HCT116 (cell line): ENCODE data around the gene H2AZ2. TPM values are rescaled to one million over a fixed set of nuclear protein-coding genes. Genes with fewer than 3 reads are reported as not detected.

Experiments used
- ATAC-seq: fragments of 200-7000 bp; cut with Tn5 transposase; 2 replicates; pipeline ENCODE4 v1.9.1; 2020; ENCODE audit warnings: mild to moderate bottlenecking, moderate library complexity
- BruUV-seq: library from RNA; stranded (reverse); fragments of 400-500 nt; replicated peaks from 2 replicates; lab custom pipeline; 2021; lab: Mats Ljungman, UMichigan
- CTCF ChIA-PET: fragments of 300-600 bp; sonication (Branson Sonifier 250); formaldehyde crosslinking; loops from one replicate; lab custom pipeline; 2021; ENCODE audit warnings: antibody characterized with exemption; lab: Charles Lee
- POLR2A ChIA-PET: fragments of 300-600, 350-600 bp; sonication (Branson Sonifier 250); formaldehyde crosslinking; loops from one replicate; lab custom pipeline; 2021; ENCODE audit warnings: antibody characterized with exemption; lab: Charles Lee
- RAD21 ChIA-PET, 2 experiments: fragments of 300-600 bp; sonication (Branson Sonifier 250); formaldehyde crosslinking; loops; one replicate each; lab custom pipeline; 2023; ENCODE audit warnings: low total read pairs in 2 of 2; ENCODE audit not compliant: uncharacterized antibody in 2 of 2, unreplicated experiment in 2 of 2, low non-redundant PET in 1 of 2; lab: Charles Lee
- DNase-seq: peaks from one replicate; pipeline ENCODE4 v3.0.0-alpha.2; 2010; ENCODE audit warnings: low read depth, low spot score
- H2AFZ ChIP-seq: fragments of 200-600 bp; shearing (Covaris generic), sonication (generic); 2 replicates; pipeline ENCODE4 v1.6.1; 2017; ENCODE audit warnings: low read depth, mixed run types, mixed read lengths, antibody characterized with exemption, low read length; ENCODE audit not compliant: poor library complexity, severe bottlenecking
- H3K27ac ChIP-seq: 2 replicates; pipeline ENCODE4 v1.5.1; 2012; ENCODE audit warnings: low read depth, low read length
- H3K27me3 ChIP-seq: fragments of 200-600 bp; sonication (generic); 2 replicates; pipeline ENCODE4 v1.6.1; 2016; ENCODE audit warnings: mixed run types, low read length, mixed read lengths; ENCODE audit not compliant: insufficient read depth
- H3K36me3 ChIP-seq, 2 experiments: fragments of 200-500 bp in 1 of 2; fragments of 200-600 bp in 1 of 2; sonication (Bioruptor generic) in 1 of 2; sonication (generic) in 1 of 2; 2 replicates each; pipeline versions ENCODE4 v1.5.1 to v1.6.1; 2014 to 2016; ENCODE audit warnings: low read length in 2 of 2, inconsistent platforms in 1 of 2, mixed read lengths in 1 of 2, mixed run types in 1 of 2; ENCODE audit not compliant: insufficient read depth in 2 of 2, control insufficient read depth in 1 of 2
- H3K4me1 ChIP-seq, 2 experiments: fragments of 200-600 bp in 1 of 2; sonication (generic) in 1 of 2; 2 replicates each; pipeline versions ENCODE4 v1.5.1 to v1.6.1; 2012 to 2017; ENCODE audit warnings: low read length in 2 of 2, inconsistent platforms in 1 of 2, mild to moderate bottlenecking in 1 of 2, mixed read lengths in 1 of 2, mixed run types in 1 of 2, moderate library complexity in 1 of 2; ENCODE audit not compliant: insufficient read depth in 2 of 2, control insufficient read depth in 1 of 2
- H3K4me2 ChIP-seq: fragments of 200-600 bp; sonication (generic); 2 replicates; pipeline ENCODE4 v1.6.1; 2017; ENCODE audit warnings: mixed run types, low read length, mixed read lengths
- H3K4me3 ChIP-seq, 2 experiments: fragments of 200-600 bp in 1 of 2; sonication (generic) in 1 of 2; replicated peaks in 1 of 2; 2 replicates each; pipeline ENCODE4 v1.5.1; 2011 to 2016; ENCODE audit warnings: low read length in 2 of 2, control low read depth in 1 of 2, low read depth in 1 of 2, mild to moderate bottlenecking in 1 of 2, mixed read lengths in 1 of 2, mixed run types in 1 of 2
- H3K79me2 ChIP-seq: fragments of 200-600 bp; sonication (generic); 2 replicates; pipeline ENCODE4 v1.6.1; 2017; ENCODE audit warnings: mild to moderate bottlenecking, mixed run types, low read length, moderate library complexity, mixed read lengths; ENCODE audit not compliant: insufficient read depth
- H3K9ac ChIP-seq: fragments of 200-600 bp; sonication (generic); 2 replicates; pipeline ENCODE4 v1.6.1; 2016; ENCODE audit warnings: low read length, mixed read lengths
- H3K9me2 ChIP-seq: fragments of 200-600 bp; sonication (generic), shearing (Covaris generic); 2 replicates; pipeline ENCODE4 v1.6.1; 2017; ENCODE audit warnings: mixed run types, mild to moderate bottlenecking, moderate library complexity; ENCODE audit not compliant: insufficient read depth
- H3K9me3 ChIP-seq, 2 experiments: fragments of 200-500 bp in 1 of 2; fragments of 200-600 bp in 1 of 2; sonication (Bioruptor generic) in 1 of 2; sonication (generic) in 1 of 2; 2 replicates each; pipeline ENCODE4 v1.6.1; 2014 to 2017; ENCODE audit warnings: low read length in 2 of 2, mixed read lengths in 2 of 2, inconsistent platforms in 1 of 2, low read depth in 1 of 2, mild to moderate bottlenecking in 1 of 2, mixed run types in 1 of 2, moderate library complexity in 1 of 2; ENCODE audit not compliant: control insufficient read depth in 1 of 2, insufficient read depth in 1 of 2
- H4K20me1 ChIP-seq: fragments of 200-600 bp; sonication (generic), shearing (Covaris generic); 2 replicates; pipeline ENCODE4 v1.6.1; 2017; ENCODE audit warnings: mixed run types, mild to moderate bottlenecking, moderate library complexity; ENCODE audit not compliant: insufficient read depth
- ATF3 ChIP-seq: IDR thresholded peaks from 2 replicates; pipeline ENCODE4 v1.6.1; 2012
- CBX3 ChIP-seq: IDR thresholded peaks from 2 replicates; pipeline ENCODE4 v1.6.1; 2012; ENCODE audit warnings: low read depth
- EGR1 ChIP-seq: IDR thresholded peaks from 2 replicates; pipeline ENCODE4 v1.6.1; 2012; ENCODE audit warnings: low read depth
- ELF1 ChIP-seq: IDR thresholded peaks from 2 replicates; pipeline ENCODE4 v1.6.1; 2012; ENCODE audit warnings: low read depth, borderline replicate concordance
- EZH2phosphoT487 ChIP-seq: fragments of 200-600 bp; IDR thresholded peaks from 2 replicates; pipeline ENCODE4 v1.6.1; 2018; ENCODE audit warnings: antibody characterized with exemption, borderline replicate concordance
- JUND ChIP-seq: IDR thresholded peaks from 2 replicates; pipeline ENCODE4 v1.6.1; 2012
- POLR2A ChIP-seq: IDR thresholded peaks from 2 replicates; pipeline ENCODE4 v1.7.0; 2011; ENCODE audit warnings: borderline replicate concordance; ENCODE audit not compliant: insufficient read depth, insufficient read length; ENCODE audit errors: extremely low read depth
- POLR2AphosphoS5 ChIP-seq: IDR thresholded peaks from 2 replicates; pipeline ENCODE4 v1.6.1; 2011; ENCODE audit warnings: mild to moderate bottlenecking, low read depth, low read length, moderate library complexity
- RAD21 ChIP-seq: IDR thresholded peaks from 2 replicates; pipeline ENCODE4 v1.6.1; 2012; ENCODE audit warnings: low read depth, mild to moderate bottlenecking
- SIN3A ChIP-seq: IDR thresholded peaks from 2 replicates; pipeline ENCODE4 v1.6.1; 2012; ENCODE audit warnings: low read depth
- SP1 ChIP-seq: IDR thresholded peaks from 2 replicates; pipeline ENCODE4 v1.6.1; 2012; ENCODE audit warnings: low read depth
- SRF ChIP-seq: IDR thresholded peaks from 2 replicates; pipeline ENCODE4 v1.6.1; 2012; ENCODE audit warnings: low read depth
- TCF7L2 ChIP-seq: IDR thresholded peaks from 2 replicates; pipeline ENCODE4 v1.7.0; 2011; ENCODE audit warnings: borderline replicate concordance, inconsistent platforms; ENCODE audit not compliant: insufficient read depth, insufficient read length; ENCODE audit errors: extremely low read depth
- YY1 ChIP-seq: IDR thresholded peaks from 2 replicates; pipeline ENCODE4 v1.6.1; 2011; ENCODE audit warnings: low read length, low read depth, moderate library complexity, mild to moderate bottlenecking; ENCODE audit not compliant: insufficient replicate concordance; ENCODE audit errors: extremely low read depth
- ZBTB33 ChIP-seq: IDR thresholded peaks from 2 replicates; pipeline ENCODE4 v1.6.1; 2011; ENCODE audit warnings: mild to moderate bottlenecking, low read length, moderate library complexity; ENCODE audit not compliant: insufficient replicate concordance; ENCODE audit errors: extremely low read depth
- ZFX ChIP-seq: fragments of 450-650 bp; IDR thresholded peaks from 2 replicates; pipeline ENCODE4 v1.6.1; 2017
- ZNF274 ChIP-seq: fragments of 200-500 bp; sonication (Bioruptor generic); IDR thresholded peaks from 2 replicates; pipeline ENCODE4 v1.6.1; 2014; ENCODE audit warnings: mild to moderate bottlenecking, low read depth, low read length, inconsistent platforms
- intact Hi-C: fragments of 100-400 bp; cut with micrococcal nuclease; formaldehyde crosslinking; loops from 2 replicates; pipeline ENCODE4 v1.10.0; 2022
- total RNA-seq: library from RNA; stranded (reverse); gene quantifications from one replicate; pipeline ENCODE4 v1.2.1, GENCODE V29; 2021; ENCODE audit not compliant: unreplicated experiment
- TF ChIP-seq, protein P1 (sequence below): IDR thresholded peaks from 2 replicates; pipeline ENCODE4 v1.6.1; 2012
- TF ChIP-seq, protein P2 (sequence below), 3 experiments: fragments of 200-600 bp in 1 of 3; sonication (generic) in 1 of 3; IDR thresholded peaks in 2 of 3; conservative IDR thresholded peaks in 1 of 3; 2 replicates each; pipeline ENCODE4 v1.5.1; 2012 to 2017; ENCODE audit warnings: low read depth in 2 of 3, low read length in 2 of 3, antibody characterized with exemption in 1 of 3, borderline replicate concordance in 1 of 3, control low read depth in 1 of 3, mild to moderate bottlenecking in 1 of 3, mixed read lengths in 1 of 3, mixed run types in 1 of 3, moderate library complexity in 1 of 3; ENCODE audit not compliant: insufficient read depth in 1 of 3

The H2AZ2 gene
- total RNA-seq, 1 experiment from 2014 or later, result 226 TPM

DNA sequence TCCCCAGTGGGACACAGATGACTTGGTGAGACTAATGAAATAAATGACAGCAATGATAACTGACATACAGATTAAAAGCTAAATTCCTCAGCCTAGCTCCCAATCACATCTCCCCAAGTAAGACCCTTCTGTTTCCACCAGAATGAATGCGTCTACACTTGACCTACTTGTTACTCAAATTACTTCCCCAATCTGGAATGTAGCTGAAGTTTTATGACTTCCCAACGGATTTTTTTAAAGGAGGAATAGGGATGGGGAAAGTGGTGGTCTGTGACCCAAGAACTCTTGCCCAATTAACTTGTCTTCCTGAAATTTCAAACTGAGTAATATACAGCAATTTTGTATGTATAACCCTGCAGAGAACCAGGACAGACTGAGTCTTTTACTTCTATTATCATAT, 9.1 kb downstream of the H2AZ2 start (continued):
- TF ChIP-seq SIN3A, result no peak
- TF ChIP-seq, all 23 proteins: peak for 0

GRCh38 chr7:44827567-44827966, 20.3 kb downstream of the H2AZ2 start:
- Histone ChIP-seq H3K4me2 (no peak overlapping the region), H3K36me3 (peaks cover 38 to 42% of the 10 kb centered on the region in 2 experiments), H3K27ac (no peak overlapping the region), H3K9me3 (no peaks in the 10 kb centered on the region), H3K4me3 (no peak overlapping the region), H3K27me3 (no peaks in the 10 kb centered on the region), H4K20me1 (no peaks in the 10 kb centered on the region), H3K9me2 (no peaks in the 10 kb centered on the region), H2AFZ (no peak overlapping the region), H3K9ac (no peak overlapping the region), H3K4me1 (no peaks in the 10 kb centered on the region)
- no peak for ATAC-seq
- ChIA-PET CTCF (no interaction called here), RAD21 (no interaction called here), POLR2A (interaction anchor here (0.8 kb wide), 1 partner anchor 22 kb away, joined by 3 read pairs; no protein-coding TSS in a partner anchor)
- intact Hi-C loops, result no loop called here
- BruUV-seq, result no TSS peak
- TF ChIP-seq EZH2phosphoT487 (no peak), ELF1 (no peak), SRF (no peak), POLR2A (no peak), ZNF274 (no peak), EGR1 (no peak), RAD21 (no peak), CBX3 (no peak), YY1 (no peak), ATF3 (no peak), SP1 (no peak), JUND (no peak), ZBTB33 (no peak), POLR2AphosphoS5 (no peak), TCF7L2 (no peak), SIN3A (no peak), ZFX (no peak)
- TF ChIP-seq, protein P1, sequence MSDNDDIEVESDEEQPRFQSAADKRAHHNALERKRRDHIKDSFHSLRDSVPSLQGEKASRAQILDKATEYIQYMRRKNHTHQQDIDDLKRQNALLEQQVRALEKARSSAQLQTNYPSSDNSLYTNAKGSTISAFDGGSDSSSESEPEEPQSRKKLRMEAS, result no peak
- TF ChIP-seq, protein P2, sequence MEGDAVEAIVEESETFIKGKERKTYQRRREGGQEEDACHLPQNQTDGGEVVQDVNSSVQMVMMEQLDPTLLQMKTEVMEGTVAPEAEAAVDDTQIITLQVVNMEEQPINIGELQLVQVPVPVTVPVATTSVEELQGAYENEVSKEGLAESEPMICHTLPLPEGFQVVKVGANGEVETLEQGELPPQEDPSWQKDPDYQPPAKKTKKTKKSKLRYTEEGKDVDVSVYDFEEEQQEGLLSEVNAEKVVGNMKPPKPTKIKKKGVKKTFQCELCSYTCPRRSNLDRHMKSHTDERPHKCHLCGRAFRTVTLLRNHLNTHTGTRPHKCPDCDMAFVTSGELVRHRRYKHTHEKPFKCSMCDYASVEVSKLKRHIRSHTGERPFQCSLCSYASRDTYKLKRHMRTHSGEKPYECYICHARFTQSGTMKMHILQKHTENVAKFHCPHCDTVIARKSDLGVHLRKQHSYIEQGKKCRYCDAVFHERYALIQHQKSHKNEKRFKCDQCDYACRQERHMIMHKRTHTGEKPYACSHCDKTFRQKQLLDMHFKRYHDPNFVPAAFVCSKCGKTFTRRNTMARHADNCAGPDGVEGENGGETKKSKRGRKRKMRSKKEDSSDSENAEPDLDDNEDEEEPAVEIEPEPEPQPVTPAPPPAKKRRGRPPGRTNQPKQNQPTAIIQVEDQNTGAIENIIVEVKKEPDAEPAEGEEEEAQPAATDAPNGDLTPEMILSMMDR (IDR thresholded peaks at IDR 0.05 in 2 of 3, conservative IDR thresholded peaks at IDR 0.05 in 1 of 3; ENCODE audit: borderline replicate concordance in 1 of 3, insufficient read depth in 1 of 3, low read depth in 2 of 3, low read length in 2 of 3), result no peak
- TF ChIP-seq, all 23 proteins: peak for 0
- DNase-seq, result no peak
- H3K79me2 ChIP-seq, result peaks cover 21% of the 10 kb centered on the region; the same call in 1 of the 2 replicates
